Ureter (tissue), 1 donor: ENCODE measurements around the gene MEGF11. TPM values are rescaled to one million over a fixed set of nuclear protein-coding genes. Genes with fewer than 3 reads are reported as not detected.

Experiments
- DNase-seq: peaks from one replicate; pipeline ENCODE4 v3.0.0-alpha.2; 2020; ENCODE audit warnings: low spot score
- total RNA-seq: library from RNA; stranded (reverse); gene quantifications from one replicate; pipeline ENCODE4 v1.2.4, GENCODE V29; 2023
- donor health status: DM: yes; HTN: yes; CAD: no.

MEGF11 gene
- total RNA-seq, 1 donor from 2014 or later, result not detected

GRCh38 chr15:66115568-66116206 lies 137.9 kb downstream of the MEGF11 start:
- DNase-seq, result no peak

- no peak for DNase-seq
Observed at GRCh38 chr15:66114863-66115425, 138.6 kb downstream of the MEGF11 start.

GRCh38 chr15:66112388-66112787 lies 141.2 kb downstream of the MEGF11 start:
- no peak for DNase-seq

GRCh38 chr15:66111363-66111762 lies 142.2 kb downstream of the MEGF11 start:
- no peak for DNase-seq

- DNase-seq, result no peak
Observed at GRCh38 chr15:66110864-66111263, 142.7 kb downstream of the MEGF11 start.

- DNase-seq, result no peak
Observed at GRCh38 chr15:66109826-66110225, 143.7 kb downstream of the MEGF11 start.

GRCh38 chr15:66108483-66109265 lies 144.9 kb downstream of the MEGF11 start:
- no peak for DNase-seq

GRCh38 chr15:66107070-66107469 lies 146.5 kb downstream of the MEGF11 start:
- no peak for DNase-seq

- DNase-seq, result no peak
Observed at GRCh38 chr15:66105286-66106265, 148.0 kb downstream of the MEGF11 start.

- no peak for DNase-seq
Observed at GRCh38 chr15:66103293-66103590, 150.3 kb downstream of the MEGF11 start.

GRCh38 chr15:66102563-66103292 lies 150.8 kb downstream of the MEGF11 start:
- DNase-seq, result no peak

GRCh38 chr15:66101715-66102395 lies 151.7 kb downstream of the MEGF11 start:
- DNase-seq, result no peak

GRCh38 chr15:66100761-66101160 lies 152.8 kb downstream of the MEGF11 start:
- DNase-seq, result no peak

GRCh38 chr15:66099950-66100671 lies 153.4 kb downstream of the MEGF11 start:
- DNase-seq, result no peak

GRCh38 chr15:66098022-66098363 lies 155.6 kb downstream of the MEGF11 start:
- no peak for DNase-seq

- DNase-seq, result no peak
Observed at GRCh38 chr15:66097151-66098021, 156.2 kb downstream of the MEGF11 start.

- no peak for DNase-seq
Observed at GRCh38 chr15:66096688-66097058, 156.9 kb downstream of the MEGF11 start.

- DNase-seq, result no peak
Observed at GRCh38 chr15:66095871-66096687, 157.5 kb downstream of the MEGF11 start.
